A549 (cell line): ENCODE results near the gene ARHGAP22.

ENCODE experiments used
- ESRRA ChIP-seq: fragments of 150-350 bp; IDR thresholded peaks from 2 replicates; pipeline ENCODE4 v1.6.1; 2014; ENCODE audit warnings: mild to moderate bottlenecking, low read length, borderline replicate concordance
- RAD21 ChIP-seq, 2 experiments: fragments of >200 bp in 1 of 2; sonication (Bioruptor Twin) in 1 of 2; formaldehyde crosslinking in 1 of 2; IDR thresholded peaks in 1 of 2; conservative IDR thresholded peaks in 1 of 2; 2 replicates in 1 of 2; 3 replicates in 1 of 2; pipeline ENCODE4 v1.6.1; 2012 to 2018; ENCODE audit warnings: inconsistent platforms in 1 of 2
- RCOR1 ChIP-seq: fragments of 150-350 bp; IDR thresholded peaks from 2 replicates; pipeline ENCODE4 v1.6.1; 2014; ENCODE audit warnings: antibody characterized with exemption, low read length, low read depth
- ZSCAN20 ChIP-seq: fragments of 250-450 bp; sonication (Bioruptor Pico); IDR thresholded peaks from 2 replicates; pipeline ENCODE4 v1.8.0; 2022; ENCODE audit warnings: mild to moderate bottlenecking, moderate library complexity
- TF ChIP-seq, protein P1 (sequence below): fragments of >200 bp; sonication (Bioruptor Twin); formaldehyde crosslinking; IDR thresholded peaks from 3 replicates; pipeline ENCODE4 v1.5.1; 2016

DNA sequence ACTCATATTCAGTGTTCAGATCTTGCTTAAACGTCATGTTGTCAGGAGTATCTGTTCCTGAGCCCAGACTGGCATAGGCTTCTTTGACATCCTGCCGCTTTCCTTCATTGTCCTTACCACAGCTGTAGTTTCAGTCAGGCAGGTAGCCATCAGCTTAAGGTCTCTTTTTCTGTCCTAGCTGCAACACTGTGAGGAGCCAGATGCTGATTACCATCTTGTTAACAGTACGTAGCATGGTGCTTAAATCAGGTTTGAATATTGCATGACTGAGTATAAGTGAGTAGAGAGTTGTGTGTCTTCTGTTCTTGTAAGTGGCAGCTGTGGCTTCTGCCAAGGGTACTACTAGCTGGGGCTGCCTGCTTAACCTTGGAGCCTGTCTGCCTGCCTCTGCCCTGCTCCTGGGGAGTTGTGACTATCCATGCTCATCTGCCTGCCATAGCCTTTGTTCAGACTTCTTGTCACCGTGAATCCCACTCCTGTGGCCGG is 205.8 kb downstream of the ARHGAP22 start:
- TF ChIP-seq, protein P1, sequence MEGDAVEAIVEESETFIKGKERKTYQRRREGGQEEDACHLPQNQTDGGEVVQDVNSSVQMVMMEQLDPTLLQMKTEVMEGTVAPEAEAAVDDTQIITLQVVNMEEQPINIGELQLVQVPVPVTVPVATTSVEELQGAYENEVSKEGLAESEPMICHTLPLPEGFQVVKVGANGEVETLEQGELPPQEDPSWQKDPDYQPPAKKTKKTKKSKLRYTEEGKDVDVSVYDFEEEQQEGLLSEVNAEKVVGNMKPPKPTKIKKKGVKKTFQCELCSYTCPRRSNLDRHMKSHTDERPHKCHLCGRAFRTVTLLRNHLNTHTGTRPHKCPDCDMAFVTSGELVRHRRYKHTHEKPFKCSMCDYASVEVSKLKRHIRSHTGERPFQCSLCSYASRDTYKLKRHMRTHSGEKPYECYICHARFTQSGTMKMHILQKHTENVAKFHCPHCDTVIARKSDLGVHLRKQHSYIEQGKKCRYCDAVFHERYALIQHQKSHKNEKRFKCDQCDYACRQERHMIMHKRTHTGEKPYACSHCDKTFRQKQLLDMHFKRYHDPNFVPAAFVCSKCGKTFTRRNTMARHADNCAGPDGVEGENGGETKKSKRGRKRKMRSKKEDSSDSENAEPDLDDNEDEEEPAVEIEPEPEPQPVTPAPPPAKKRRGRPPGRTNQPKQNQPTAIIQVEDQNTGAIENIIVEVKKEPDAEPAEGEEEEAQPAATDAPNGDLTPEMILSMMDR, result no peak
- TF ChIP-seq ZSCAN20 (no peak), ESRRA (no peak), RCOR1 (no peak), RAD21 (conservative IDR thresholded peaks at IDR 0.05 in 1 of 2, IDR thresholded peaks at IDR 0.05 in 1 of 2) (no peak)
